Endothelial cell (in vitro differentiated cells): ENCODE results near the gene E2F6. TPM values are rescaled to one million over a fixed set of nuclear protein-coding genes. Genes with fewer than 3 reads are reported as not detected.

ENCODE experiments used
- DNase-seq: peaks from one replicate; pipeline ENCODE4 v3.0.0; 2021; ENCODE audit warnings: low spot score
- H3K27ac Mint-ChIP-seq: one replicate; pipeline ENCODE4 v1.8.0; 2021; ENCODE audit warnings: mixed read lengths, inconsistent platforms; ENCODE audit not compliant: unreplicated experiment
- H3K27me3 Mint-ChIP-seq: one replicate; pipeline ENCODE4 v1.8.0; 2021; ENCODE audit warnings: mild to moderate bottlenecking, moderate library complexity, mixed read lengths, inconsistent platforms; ENCODE audit not compliant: unreplicated experiment
- H3K36me3 Mint-ChIP-seq: one replicate; pipeline ENCODE4 v1.8.0; 2021; ENCODE audit warnings: mild to moderate bottlenecking, low read depth, mixed read lengths, inconsistent platforms; ENCODE audit not compliant: unreplicated experiment
- H3K4me1 Mint-ChIP-seq: one replicate; pipeline ENCODE4 v1.8.0; 2021; ENCODE audit warnings: mild to moderate bottlenecking, mixed read lengths, inconsistent platforms; ENCODE audit not compliant: unreplicated experiment
- H3K4me3 Mint-ChIP-seq: one replicate; pipeline ENCODE4 v1.8.0; 2021; ENCODE audit warnings: mild to moderate bottlenecking, mixed read lengths, inconsistent platforms; ENCODE audit not compliant: unreplicated experiment
- H3K9me3 Mint-ChIP-seq: one replicate; pipeline ENCODE4 v1.8.0; 2021; ENCODE audit warnings: mixed read lengths, inconsistent platforms; ENCODE audit not compliant: unreplicated experiment
- total RNA-seq: library from RNA; stranded (reverse); fragmentation: NEBNext Ultra II Directional; extraction: Animal tissue kit (Norgen Biotek cat#: 25700); gene quantifications from one replicate; pipeline ENCODE4 v1.2.1, GENCODE V29; 2021; ENCODE audit not compliant: unreplicated experiment
- TF ChIP-seq, protein P1 (sequence below): fragments of 200-600 bp; sonication (generic); IDR thresholded peaks from one replicate; pipeline ENCODE4 v1.5.0; 2021; ENCODE audit warnings: antibody characterized with exemption; ENCODE audit not compliant: unreplicated experiment

E2F6 gene
- total RNA-seq, 1 donor from 2014 or later = 20.4 TPM

DNA sequence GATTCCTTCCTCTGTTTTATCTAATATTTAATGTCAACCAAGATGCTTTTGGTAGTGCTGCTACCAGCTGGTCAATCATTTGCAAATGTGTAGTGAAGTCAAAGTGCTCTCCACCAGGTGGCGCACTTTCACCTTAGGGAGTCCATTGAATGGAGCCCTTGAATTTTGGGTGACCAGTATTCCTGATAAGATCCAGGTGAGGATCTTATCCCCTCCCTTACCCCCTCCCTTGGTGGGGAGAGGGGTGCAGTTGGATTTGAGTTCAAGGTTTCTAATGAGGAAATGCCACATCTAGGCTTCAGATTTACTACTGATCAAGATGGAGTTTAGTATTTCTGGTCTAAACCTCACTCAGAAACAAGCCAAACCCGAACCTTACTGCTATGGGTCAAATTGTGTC, 12.0 kb upstream of the E2F6 start:
- Mint-ChIP-seq H3K27ac (no peak overlapping the region), H3K27me3 (peaks cover 9% of the 10 kb centered on the region), H3K4me3 (no peak overlapping the region), H3K9me3 (no peaks in the 10 kb centered on the region), H3K4me1 (peaks cover under 1% of the 10 kb centered on the region), H3K36me3 (peaks cover 4% of the 10 kb centered on the region)
- peak; percentile 91 for DNase-seq
- TF ChIP-seq, protein P1, sequence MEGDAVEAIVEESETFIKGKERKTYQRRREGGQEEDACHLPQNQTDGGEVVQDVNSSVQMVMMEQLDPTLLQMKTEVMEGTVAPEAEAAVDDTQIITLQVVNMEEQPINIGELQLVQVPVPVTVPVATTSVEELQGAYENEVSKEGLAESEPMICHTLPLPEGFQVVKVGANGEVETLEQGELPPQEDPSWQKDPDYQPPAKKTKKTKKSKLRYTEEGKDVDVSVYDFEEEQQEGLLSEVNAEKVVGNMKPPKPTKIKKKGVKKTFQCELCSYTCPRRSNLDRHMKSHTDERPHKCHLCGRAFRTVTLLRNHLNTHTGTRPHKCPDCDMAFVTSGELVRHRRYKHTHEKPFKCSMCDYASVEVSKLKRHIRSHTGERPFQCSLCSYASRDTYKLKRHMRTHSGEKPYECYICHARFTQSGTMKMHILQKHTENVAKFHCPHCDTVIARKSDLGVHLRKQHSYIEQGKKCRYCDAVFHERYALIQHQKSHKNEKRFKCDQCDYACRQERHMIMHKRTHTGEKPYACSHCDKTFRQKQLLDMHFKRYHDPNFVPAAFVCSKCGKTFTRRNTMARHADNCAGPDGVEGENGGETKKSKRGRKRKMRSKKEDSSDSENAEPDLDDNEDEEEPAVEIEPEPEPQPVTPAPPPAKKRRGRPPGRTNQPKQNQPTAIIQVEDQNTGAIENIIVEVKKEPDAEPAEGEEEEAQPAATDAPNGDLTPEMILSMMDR = peak; percentile 96

DNA sequence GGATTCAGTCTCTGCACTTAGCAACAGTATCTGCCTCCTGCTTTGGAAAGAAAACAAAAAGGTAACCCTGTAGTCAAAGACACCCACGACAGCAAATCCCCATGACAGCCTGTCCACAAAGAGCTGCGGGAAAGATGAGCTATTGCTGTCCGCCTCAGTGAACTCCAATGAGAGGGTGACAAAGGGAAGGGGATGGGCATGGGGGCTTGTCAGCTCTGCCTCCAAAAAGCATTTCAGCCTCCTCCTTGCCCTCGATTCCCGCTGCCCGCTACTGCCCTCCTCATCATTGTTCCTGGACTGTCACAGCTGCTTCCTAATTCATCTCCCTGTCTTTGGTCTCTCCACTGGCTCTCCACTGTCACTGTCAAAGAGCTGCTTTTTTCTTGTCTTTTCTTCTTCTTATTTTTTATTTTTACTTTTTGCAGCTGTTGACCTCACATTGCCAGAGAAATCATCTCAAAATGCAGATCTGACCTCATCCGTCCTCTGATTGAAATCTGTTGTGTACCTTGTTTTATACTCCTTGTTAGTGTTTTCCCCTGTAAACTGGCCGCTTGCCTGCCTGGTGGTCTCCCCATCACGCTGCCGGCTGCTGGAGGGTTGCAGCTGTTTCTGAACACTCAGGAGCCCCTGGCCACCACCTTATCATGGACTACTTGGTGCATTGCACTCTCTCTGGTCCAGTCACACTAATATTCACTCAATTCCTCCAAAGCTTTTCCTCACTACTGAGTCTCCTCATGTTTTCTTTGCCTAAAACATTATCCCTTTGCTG, 7.9 kb upstream of the E2F6 start:
- peaks cover 11% of the 10 kb centered on the region for H3K36me3 Mint-ChIP-seq
- no peaks in the 10 kb centered on the region for H3K4me1 Mint-ChIP-seq
- TF ChIP-seq, protein P1 = no peak
- no peak for DNase-seq
- no peak overlapping the region for H3K4me3 Mint-ChIP-seq
- H3K9me3 Mint-ChIP-seq = no peaks in the 10 kb centered on the region
- H3K27me3 Mint-ChIP-seq = peaks cover 2% of the 10 kb centered on the region
- H3K27ac Mint-ChIP-seq = no peak overlapping the region

DNA sequence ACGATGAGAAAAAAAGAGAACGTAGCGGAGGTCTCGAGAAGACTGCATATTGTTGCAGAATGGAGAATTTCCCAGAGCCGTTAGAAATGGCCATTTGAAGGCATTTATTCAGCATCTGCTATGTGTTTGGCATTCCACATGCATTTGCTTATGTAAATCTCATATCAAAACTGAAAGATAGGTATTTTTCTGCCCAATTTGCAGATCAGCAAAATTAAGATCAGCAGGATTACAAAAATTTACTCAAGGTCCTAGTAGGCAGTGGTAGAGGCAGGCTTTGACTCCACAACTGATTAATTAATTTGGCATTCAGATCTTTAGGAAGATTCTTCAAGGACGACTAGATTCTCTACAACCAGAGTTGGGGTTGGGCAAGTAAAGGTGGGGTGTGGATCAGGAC, 1.8 kb upstream of the E2F6 start:
- Mint-ChIP-seq H3K4me3 (no peak overlapping the region), H3K27me3 (peaks cover 6% of the 10 kb centered on the region), H3K9me3 (no peaks in the 10 kb centered on the region), H3K4me1 (peaks cover 23% of the 10 kb centered on the region), H3K36me3 (peaks cover 26% of the 10 kb centered on the region), H3K27ac (no peak overlapping the region)
- DNase-seq = no peak
- TF ChIP-seq, protein P1 = no peak

DNA sequence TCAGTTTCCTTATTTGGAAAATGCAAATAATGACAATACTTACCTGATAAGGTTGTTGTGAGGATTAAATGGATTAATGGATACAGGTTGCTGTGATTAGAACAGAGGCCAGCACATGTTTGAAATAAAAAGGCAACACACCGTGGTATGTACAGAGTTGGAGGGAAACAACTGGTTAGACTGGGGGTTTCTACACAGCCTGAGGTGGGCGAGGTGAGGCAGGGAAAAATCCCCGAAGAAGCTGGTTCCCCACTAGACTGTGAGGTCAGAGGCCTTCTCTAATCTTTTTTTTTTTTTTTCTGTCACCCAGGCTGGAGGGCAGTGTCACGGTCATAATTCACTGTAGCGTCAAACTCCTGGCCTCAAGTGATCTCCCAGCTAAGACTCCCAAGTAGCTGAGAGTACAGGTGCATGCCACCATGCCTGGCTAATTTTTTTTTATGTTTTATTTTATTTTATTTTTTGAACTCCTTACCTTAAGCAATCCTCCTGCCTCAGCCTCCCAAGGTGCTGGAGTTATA, 1.2 kb upstream of the E2F6 start:
- DNase-seq = no peak
- Mint-ChIP-seq H3K4me1 (peaks cover 28% of the 10 kb centered on the region), H3K36me3 (peaks cover 28% of the 10 kb centered on the region), H3K4me3 (peak overlapping the region; percentile 94), H3K9me3 (no peaks in the 10 kb centered on the region), H3K27me3 (peaks cover 6% of the 10 kb centered on the region), H3K27ac (no peak overlapping the region)
- TF ChIP-seq, protein P1 = no peak
